B cell (primary cell): Measurements from ENCODE around the gene RMDN3. TPM values are rescaled to one million over a fixed set of nuclear protein-coding genes. Genes with fewer than 3 reads are reported as not detected.

Experiments used
- ATAC-seq: fragments of 200-7000 bp; cut with Tn5 transposase; one replicate; pipeline ENCODE4 v1.10.0; 2021; ENCODE audit warnings: low read depth, mild to moderate bottlenecking, moderate number of reproducible peaks, moderate library complexity
- CTCF ChIA-PET: fragments of 350-600 bp; sonication (Branson Sonifier 250); formaldehyde crosslinking; loops from one replicate; lab custom pipeline; 2021; ENCODE audit warnings: antibody characterized with exemption, inconsistent platforms; lab: Charles Lee
- POLR2A ChIA-PET: fragments of 350-600 bp; sonication (Branson Sonifier 250); formaldehyde crosslinking; loops from one replicate; lab custom pipeline; 2021; ENCODE audit warnings: antibody characterized with exemption; lab: Charles Lee
- DNase-seq: peaks from one replicate; pipeline ENCODE4 v3.0.0; 2013
- H2AFZ ChIP-seq: 2 replicates; pipeline ENCODE4 v1.6.1; 2012; ENCODE audit warnings: mild to moderate bottlenecking, low read depth, low read length; ENCODE audit not compliant: insufficient read depth, poor library complexity, severe bottlenecking
- H3K27ac ChIP-seq, 2 donors: 1 replicate in 1 of 2; 2 replicates in 1 of 2; pipeline ENCODE4 v1.5.1; 2012 to 2013; ENCODE audit warnings: low read length in 2 of 2, mild to moderate bottlenecking in 2 of 2, moderate library complexity in 1 of 2
- H3K27me3 ChIP-seq, 4 experiments: fragments of 200-600 bp in 1 of 4; sonication (generic) in 1 of 4; replicated peaks in 1 of 4; 1 replicate in 2 of 4; 2 replicates in 2 of 4; pipeline versions ENCODE4 v1.6.1 to v1.7.0; 2013 to 2016; ENCODE audit warnings: low read length in 3 of 4, mild to moderate bottlenecking in 2 of 4, mixed read lengths in 1 of 4, moderate library complexity in 1 of 4; ENCODE audit not compliant: insufficient read depth in 4 of 4, control insufficient read depth in 3 of 4; ENCODE audit errors: control extremely low read depth in 1 of 4
- H3K36me3 ChIP-seq, 2 experiments: replicated peaks in 1 of 2; 1 replicate in 1 of 2; 2 replicates in 1 of 2; pipeline versions ENCODE4 v1.6.1 to v1.7.1; 2013; ENCODE audit warnings: low read length in 1 of 2; ENCODE audit not compliant: insufficient read depth in 2 of 2, control insufficient read depth in 1 of 2; ENCODE audit errors: control extremely low read depth in 1 of 2, extremely low read depth in 1 of 2
- H3K4me1 ChIP-seq, 2 donors: fragments of 200-600 bp in 1 of 2; sonication (generic) in 1 of 2; 1 replicate in 1 of 2; 2 replicates in 1 of 2; pipeline versions ENCODE4 v1.5.1 to v1.6.1; 2013 to 2017; ENCODE audit warnings: low read length in 2 of 2; ENCODE audit not compliant: control insufficient read depth in 2 of 2, insufficient read depth in 2 of 2
- H3K4me2 ChIP-seq: replicated peaks from 2 replicates; pipeline ENCODE3; 2012; ENCODE audit warnings: mild to moderate bottlenecking, low read depth, low read length; ENCODE audit not compliant: poor library complexity, severe bottlenecking
- H3K4me3 ChIP-seq, 5 experiments: fragments of 200-600 bp in 1 of 5; sonication (generic) in 1 of 5; 1 replicate in 3 of 5; 2 replicates in 2 of 5; pipeline versions ENCODE4 v1.5.1 to v1.7.0; 2011 to 2016; ENCODE audit warnings: low read length in 4 of 5, mild to moderate bottlenecking in 4 of 5, low read depth in 2 of 5, control low read depth in 1 of 5, moderate library complexity in 1 of 5; ENCODE audit not compliant: insufficient read depth in 1 of 5; ENCODE audit errors: control extremely low read depth in 1 of 5, extremely low read depth in 1 of 5
- H3K79me2 ChIP-seq: fragments of 200-600 bp; sonication (generic); one replicate; pipeline ENCODE4 v1.6.0; 2016; ENCODE audit warnings: low read length; ENCODE audit not compliant: control insufficient read depth, insufficient read depth
- H3K9ac ChIP-seq: fragments of 200-600 bp; sonication (generic); 2 replicates; pipeline ENCODE4 v1.6.1; 2017; ENCODE audit warnings: mild to moderate bottlenecking, low read length, moderate library complexity
- H3K9me3 ChIP-seq, 3 donors: one replicate each; pipeline versions ENCODE4 v1.6.1 to v1.7.1; 2013; ENCODE audit warnings: low read length in 2 of 3; ENCODE audit not compliant: control insufficient read depth in 2 of 3, insufficient read depth in 1 of 3; ENCODE audit errors: control extremely low read depth in 1 of 3
- H4K20me1 ChIP-seq: 2 replicates; pipeline ENCODE4 v1.6.0; 2012; ENCODE audit warnings: mild to moderate bottlenecking, low read length; ENCODE audit not compliant: insufficient read depth, control insufficient read depth, poor library complexity, severe bottlenecking
- H3K27ac Mint-ChIP-seq: one replicate; pipeline ENCODE4 v1.8.0; 2021; ENCODE audit warnings: mixed read lengths
- H3K27me3 Mint-ChIP-seq: one replicate; pipeline ENCODE4 v1.8.0; 2021; ENCODE audit warnings: mixed read lengths
- H3K4me1 Mint-ChIP-seq: one replicate; pipeline ENCODE4 v1.8.0; 2021; ENCODE audit warnings: mixed read lengths
- H3K4me3 Mint-ChIP-seq: one replicate; pipeline ENCODE4 v1.8.0; 2021; ENCODE audit warnings: mixed read lengths
- H3K9me3 Mint-ChIP-seq: one replicate; pipeline ENCODE4 v1.8.0; 2022; ENCODE audit warnings: mixed read lengths; ENCODE audit not compliant: insufficient read depth
- EZH2 ChIP-seq: IDR thresholded peaks from 2 replicates; pipeline ENCODE4 v1.6.1; 2012; ENCODE audit warnings: borderline replicate concordance, low read depth, mild to moderate bottlenecking, moderate library complexity, low read length; ENCODE audit not compliant: insufficient read depth, poor library complexity, severe bottlenecking
- WGBS: methylation state at CpG from one replicate; pipeline ENCODE4 v1.1.5; 2013; ENCODE audit warnings: missing lambda C conversion rate; ENCODE audit not compliant: insufficient coverage; 5-methylcytosine and 5-hydroxymethylcytosine counted together
- intact Hi-C: fragments of 100-400 bp; cut with micrococcal nuclease; formaldehyde crosslinking; loops from one replicate; pipeline ENCODE4 v1.10.0; 2022
- polyA plus RNA-seq: library from polyadenylated mRNA; depleted of rRNA; stranded (reverse); fragments of >200 nt; gene quantifications from 2 replicates; pipeline ENCODE4 v1.2.3, GENCODE V29; 2012
- total RNA-seq, 2 donors: library from RNA; stranded (reverse); fragments of 120-200 nt in 1 of 2; gene quantifications; 1 replicate in 1 of 2; 2 replicates in 1 of 2; pipeline versions ENCODE4 v1.2.3 to v1.2.4, GENCODE V29; 2013 to 2022
- TF ChIP-seq, protein P1 (sequence below): fragments of 200-600 bp; IDR thresholded peaks from one replicate; pipeline ENCODE4 v1.8.0; 2022; ENCODE audit warnings: antibody characterized with exemption, mild to moderate bottlenecking

RMDN3 gene
- total and polyA plus RNA-seq, 2 donors (not counting 1 experiment from before 2014, with no cell fraction given): 12.4 to 22.1 TPM

DNA sequence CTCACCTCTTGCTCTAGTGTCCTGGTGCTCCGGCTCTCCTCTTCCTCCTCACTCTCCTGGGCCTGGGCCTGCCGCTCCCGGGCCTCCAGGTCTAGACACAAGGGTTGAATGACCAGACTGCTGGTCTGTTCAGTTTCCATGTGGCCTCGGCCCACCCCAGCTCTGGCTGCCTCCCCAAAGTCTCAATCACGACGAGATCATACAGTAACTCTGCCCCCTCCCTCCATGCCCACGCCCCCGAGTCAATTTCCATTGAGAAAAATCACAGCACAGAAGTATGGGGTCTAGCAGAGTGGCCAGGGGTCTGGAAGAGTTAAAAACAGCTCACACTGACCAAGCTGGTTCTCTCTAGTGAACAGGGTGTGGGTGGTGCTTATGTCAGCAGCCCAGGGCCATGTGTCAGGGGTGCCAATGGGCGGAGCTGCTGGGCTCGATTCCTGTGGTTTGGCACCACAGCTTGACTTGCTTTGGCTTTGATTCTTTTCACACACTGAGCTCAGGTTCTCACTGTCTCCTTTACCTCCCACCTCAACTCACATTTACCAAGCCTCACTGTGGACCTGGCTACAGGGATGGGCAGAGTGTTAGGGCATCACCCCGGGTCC is 21.6 kb upstream of the RMDN3 start:
- Histone ChIP-seq H2AFZ (no peak overlapping the region), H3K9ac (no peak overlapping the region), H3K4me2 (no peak overlapping the region), H3K79me2 (peaks cover 12% of the 10 kb centered on the region), H3K27ac (no peak overlapping the region), H3K27me3 (no peaks in the 10 kb centered on the region), H3K36me3 (peaks cover 0 to 59% of the 10 kb centered on the region in 2 experiments), H3K4me1 (peaks cover 6 to 11% of the 10 kb centered on the region in 2 donors), H4K20me1 (no peaks in the 10 kb centered on the region), H3K9me3 (no peaks in the 10 kb centered on the region), H3K4me3 (no peak overlapping the region)
- ATAC-seq (no peak), DNase-seq (no peak)
- CTCF ChIA-PET: interaction anchor here (1.3 to 8.1 kb wide), 4 partner anchors 10 to 240 kb away, joined by 3 to 177 read pairs (median 5); no protein-coding TSS in a partner anchor
- POLR2A ChIA-PET: interaction anchor here (0.7 to 1.1 kb wide), 3 partner anchors 12 to 685 kb away, joined by 4 to 9 read pairs (median 4); partner anchors contain the start of gene GCHFR
- intact Hi-C loops: no loop called here
- no peak overlapping the region for H3K4me3 Mint-ChIP-seq
- H3K27me3 Mint-ChIP-seq: no peaks in the 10 kb centered on the region
- peaks cover 8% of the 10 kb centered on the region for H3K4me1 Mint-ChIP-seq
- WGBS: 95% methylated on average over 11 of the region's 11 CpGs
- H3K9me3 Mint-ChIP-seq: no peaks in the 10 kb centered on the region
- no peak overlapping the region for H3K27ac Mint-ChIP-seq
- TF ChIP-seq, protein P1, sequence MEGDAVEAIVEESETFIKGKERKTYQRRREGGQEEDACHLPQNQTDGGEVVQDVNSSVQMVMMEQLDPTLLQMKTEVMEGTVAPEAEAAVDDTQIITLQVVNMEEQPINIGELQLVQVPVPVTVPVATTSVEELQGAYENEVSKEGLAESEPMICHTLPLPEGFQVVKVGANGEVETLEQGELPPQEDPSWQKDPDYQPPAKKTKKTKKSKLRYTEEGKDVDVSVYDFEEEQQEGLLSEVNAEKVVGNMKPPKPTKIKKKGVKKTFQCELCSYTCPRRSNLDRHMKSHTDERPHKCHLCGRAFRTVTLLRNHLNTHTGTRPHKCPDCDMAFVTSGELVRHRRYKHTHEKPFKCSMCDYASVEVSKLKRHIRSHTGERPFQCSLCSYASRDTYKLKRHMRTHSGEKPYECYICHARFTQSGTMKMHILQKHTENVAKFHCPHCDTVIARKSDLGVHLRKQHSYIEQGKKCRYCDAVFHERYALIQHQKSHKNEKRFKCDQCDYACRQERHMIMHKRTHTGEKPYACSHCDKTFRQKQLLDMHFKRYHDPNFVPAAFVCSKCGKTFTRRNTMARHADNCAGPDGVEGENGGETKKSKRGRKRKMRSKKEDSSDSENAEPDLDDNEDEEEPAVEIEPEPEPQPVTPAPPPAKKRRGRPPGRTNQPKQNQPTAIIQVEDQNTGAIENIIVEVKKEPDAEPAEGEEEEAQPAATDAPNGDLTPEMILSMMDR: no peak
- no peak for TF ChIP-seq EZH2

DNA sequence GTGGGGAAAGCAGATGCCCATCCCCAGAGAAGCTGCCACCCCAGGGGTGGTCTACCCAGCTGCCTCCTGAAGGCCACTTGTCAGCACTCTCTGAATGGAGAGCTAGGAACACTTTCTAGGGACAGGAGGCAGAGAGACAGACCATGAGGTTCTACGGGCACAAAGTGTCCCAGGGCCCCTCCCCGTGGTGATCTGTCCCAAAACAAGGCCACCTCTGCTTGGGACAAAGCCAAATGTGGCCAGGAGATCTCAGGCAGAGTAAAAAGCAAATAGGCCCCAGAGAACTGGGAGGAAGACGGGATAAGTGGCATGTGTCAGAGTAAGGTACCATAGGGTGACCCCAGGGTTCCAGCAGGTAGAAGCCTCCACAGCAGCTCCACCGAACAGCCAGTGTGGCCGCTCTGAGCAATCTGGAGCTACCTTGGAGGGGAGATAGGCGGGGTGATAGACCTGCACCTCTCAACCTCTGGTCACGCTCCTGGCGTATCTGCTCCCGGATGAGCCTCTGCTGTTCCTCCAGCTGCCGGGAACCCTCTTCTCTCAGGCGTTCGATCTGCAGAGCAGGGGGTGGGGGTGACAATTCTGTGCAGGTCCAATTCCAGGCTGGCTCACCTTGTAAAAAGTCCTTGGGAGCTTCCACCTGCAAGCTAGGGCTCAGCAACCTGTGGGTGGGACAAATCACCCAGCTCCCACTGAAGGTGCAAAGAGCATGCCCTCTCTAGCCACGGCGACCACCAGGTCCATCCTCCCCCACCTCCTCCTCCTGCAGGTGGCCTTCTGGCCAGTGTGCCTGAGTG is 20.9 kb upstream of the RMDN3 start:
- TF ChIP-seq, protein P1: no peak
- TF ChIP-seq EZH2: no peak
- Mint-ChIP-seq H3K27ac (no peak overlapping the region), H3K4me1 (peaks cover 12% of the 10 kb centered on the region), H3K27me3 (no peaks in the 10 kb centered on the region), H3K9me3 (no peaks in the 10 kb centered on the region), H3K4me3 (no peak overlapping the region)
- intact Hi-C loops: no loop called here
- H4K20me1 ChIP-seq: no peaks in the 10 kb centered on the region
- H3K27me3 ChIP-seq: no peaks in the 10 kb centered on the region
- CTCF ChIA-PET: interaction anchor here (1.3 to 8.1 kb wide), 4 partner anchors 11 to 240 kb away, joined by 3 to 177 read pairs (median 5); no protein-coding TSS in a partner anchor
- WGBS: 97% methylated on average over 14 of the region's 14 CpGs
- H3K27ac ChIP-seq: no peak overlapping the region
- H3K4me2 ChIP-seq: no peak overlapping the region
- ATAC-seq (no peak), DNase-seq (no peak)
- H3K4me1 ChIP-seq: peaks cover 6 to 12% of the 10 kb centered on the region in 2 donors
- H3K9me3 ChIP-seq: no peaks in the 10 kb centered on the region
- no peak overlapping the region for H3K9ac ChIP-seq
- POLR2A ChIA-PET: no interaction called here
- H2AFZ ChIP-seq: no peak overlapping the region
- H3K79me2 ChIP-seq: peaks cover 12% of the 10 kb centered on the region
- H3K36me3 ChIP-seq: peaks cover 0 to 59% of the 10 kb centered on the region in 2 experiments
- H3K4me3 ChIP-seq: no peak overlapping the region
